Left renal pelvis (tissue), 4 donors: ENCODE results near the gene OR2AJ1. TPM values are rescaled to one million over a fixed set of nuclear protein-coding genes. Genes with fewer than 3 reads are reported as not detected.

ENCODE experiments used
- DNase-seq, 4 donors: peaks; one replicate each; pipeline ENCODE4 v3.0.0-alpha.2; 2013; ENCODE audit warnings: low read depth in 4 of 4, low spot score in 3 of 4
- polyA plus RNA-seq, 4 donors: library from polyadenylated mRNA; unstranded; fragments of 120-200 nt; gene quantifications; one replicate each; pipeline ENCODE4 v1.2.1, GENCODE V29; 2013; ENCODE audit not compliant: insufficient read length in 4 of 4

The OR2AJ1 gene
- polyA plus RNA-seq, 4 donors, result not detected

- no peak for DNase-seq
Measured at GRCh38 chr1:247953408-247953807, 28.7 kb downstream of the OR2AJ1 start.

GRCh38 chr1:247961791-247962190, 37.1 kb downstream of the OR2AJ1 start:
- DNase-seq, result no peak

- DNase-seq, result no peak
Measured at GRCh38 chr1:247962911-247963588, 38.4 kb downstream of the OR2AJ1 start.

GRCh38 chr1:247964933-247965332, 40.2 kb downstream of the OR2AJ1 start, which contains the start of gene OR2AK2:
Gene OR2AK2 (plus strand): TSS chr1:247965233. CDS start chr1:247965377, 144 bp downstream.
- no peak for DNase-seq

- no peak for DNase-seq
Measured at GRCh38 chr1:247966532-247967204, 42.0 kb downstream of the OR2AJ1 start.

Other genes with a start within 250 kb of the OR2AJ1 start
- not detected for gene OR13G1, start 245.2 kb upstream of the OR2AJ1 start, polyA plus RNA-seq
- gene OR6F1, start 208.2 kb upstream of the OR2AJ1 start, polyA plus RNA-seq, result not detected
- gene OR14K1, start 186.3 kb upstream of the OR2AJ1 start, polyA plus RNA-seq, result not detected
- gene OR14A2, start 176.7 kb upstream of the OR2AJ1 start, polyA plus RNA-seq, result not detected
- not detected for gene OR1C1, start 164.3 kb upstream of the OR2AJ1 start, polyA plus RNA-seq
- gene OR14A16, start 100.8 kb upstream of the OR2AJ1 start, polyA plus RNA-seq, result not detected
- not detected for gene OR11L1, start 83.0 kb upstream of the OR2AJ1 start, polyA plus RNA-seq
- gene TRIM58, start 67.7 kb upstream of the OR2AJ1 start, polyA plus RNA-seq, result 1 to 10 TPM; 1.4 to 6.5 (median 1.6) TPM
- gene OR2W3, start 29.3 kb upstream of the OR2AJ1 start, polyA plus RNA-seq, result 1 to 10 TPM in 1 of 4 donors, under 1 TPM in 2, not detected in 1; 0.23 to 1.3 (median 0.37) TPM
- not detected for gene OR2T8, start 4.6 kb upstream of the OR2AJ1 start, polyA plus RNA-seq
- gene OR2L8, start 24.0 kb downstream of the OR2AJ1 start, polyA plus RNA-seq, result not detected
- gene OR2AK2, start 40.3 kb downstream of the OR2AJ1 start, polyA plus RNA-seq, result not detected
- not detected for gene OR2L5, start 88.8 kb downstream of the OR2AJ1 start, polyA plus RNA-seq
- under 1 TPM in 3 of 4 donors, not detected in 1; 0.06 to 0.13 (median 0.08) TPM for gene OR2L2, start 105.2 kb downstream of the OR2AJ1 start, polyA plus RNA-seq
- not detected for gene OR2L3, start 121.9 kb downstream of the OR2AJ1 start, polyA plus RNA-seq
- under 1 TPM in 1 of 4 donors, not detected in 3; 0.11 TPM for gene OR2L13, start 170.3 kb downstream of the OR2AJ1 start, polyA plus RNA-seq
- not detected for gene OR2M5, start 220.3 kb downstream of the OR2AJ1 start, polyA plus RNA-seq
- not detected for gene OR2M2, start 249.9 kb downstream of the OR2AJ1 start, polyA plus RNA-seq